WI38 (cell line): ENCODE results near the gene DUSP22.

Source experiments
- H3K4me3 ChIP-seq: 2 replicates; pipeline ENCODE4 v1.5.1; 2011; ENCODE audit warnings: low read depth, mild to moderate bottlenecking, control low read depth, low read length
- CTCF ChIP-seq: IDR thresholded peaks from 2 replicates; pipeline ENCODE4 v1.5.1; 2012; ENCODE audit warnings: low read depth, mild to moderate bottlenecking, control low read depth, low read length

DUSP22 gene

GRCh38 chr6:254016-254415 lies 38.3 kb upstream of the DUSP22 start:
- H3K4me3 ChIP-seq, result no peak overlapping the region
- TF ChIP-seq CTCF, result no peak

DNA sequence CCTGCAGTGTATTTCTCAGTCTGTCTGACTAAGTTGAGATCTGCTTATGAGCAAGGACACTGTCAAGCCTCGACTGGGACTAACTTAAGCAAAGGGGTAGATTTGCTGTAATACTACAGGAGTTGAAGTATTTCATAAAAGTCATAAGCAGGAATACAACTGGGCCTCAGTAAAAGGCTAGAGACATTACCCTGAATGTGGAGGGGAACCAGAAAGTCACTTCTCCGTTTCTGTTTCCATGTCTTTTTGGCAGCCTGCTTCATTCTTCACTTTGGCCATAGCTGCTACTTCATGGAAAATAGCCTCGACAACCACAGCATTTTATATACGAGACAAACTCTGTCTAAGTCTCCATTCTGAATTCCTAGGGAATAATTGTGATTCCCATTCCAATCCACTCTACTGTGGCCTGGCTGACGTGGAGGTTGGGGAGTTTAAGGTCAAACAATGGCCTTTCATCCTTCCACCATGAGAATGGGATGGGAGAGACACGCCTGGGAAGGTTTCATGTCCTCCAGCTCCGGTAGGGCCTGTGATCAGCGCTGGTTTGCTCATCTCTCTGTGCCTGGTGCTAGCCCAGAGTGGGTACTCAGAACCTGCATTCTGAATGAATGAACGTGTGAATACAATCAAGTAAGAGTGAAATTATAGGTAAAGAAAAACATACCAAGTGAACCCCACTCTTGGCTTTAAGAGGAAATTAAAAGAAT lies 37.1 kb upstream of the DUSP22 start:
- no peak overlapping the region for H3K4me3 ChIP-seq
- TF ChIP-seq CTCF, result no peak

- no peak for TF ChIP-seq CTCF
Observed at GRCh38 chr6:255751-256083, 36.6 kb upstream of the DUSP22 start.

DNA sequence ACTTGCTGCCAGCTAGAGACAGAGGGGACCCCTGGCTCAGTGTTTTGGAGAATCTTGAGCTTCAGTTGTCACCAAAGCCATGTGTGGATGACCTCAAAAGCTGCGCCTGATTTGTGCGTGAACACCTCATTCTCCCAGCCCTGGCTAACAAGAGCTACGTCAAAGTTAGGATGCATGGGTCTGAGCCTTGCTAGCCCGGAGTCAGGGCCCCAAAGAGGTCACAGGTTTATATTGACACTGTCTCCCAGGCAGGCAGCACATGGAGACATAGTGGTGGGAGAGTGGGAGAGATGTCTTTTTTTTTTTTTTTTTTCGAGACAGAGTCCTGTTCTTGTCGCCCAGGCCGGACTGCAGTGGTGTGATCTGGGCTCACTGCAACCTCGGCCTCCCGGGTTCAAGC lies 36.1 kb upstream of the DUSP22 start:
- no peak overlapping the region for H3K4me3 ChIP-seq
- no peak for TF ChIP-seq CTCF

More at GRCh38 chr6:255751-256083, 36.6 kb upstream of the DUSP22 start:
- no peak overlapping the region for H3K4me3 ChIP-seq

- no peak overlapping the region for H3K4me3 ChIP-seq
- TF ChIP-seq CTCF, result no peak
Observed at GRCh38 chr6:257031-257725, 35.1 kb upstream of the DUSP22 start.

GRCh38 chr6:257774-258173 lies 34.5 kb upstream of the DUSP22 start:
- no peak overlapping the region for H3K4me3 ChIP-seq
- no peak for TF ChIP-seq CTCF

DNA sequence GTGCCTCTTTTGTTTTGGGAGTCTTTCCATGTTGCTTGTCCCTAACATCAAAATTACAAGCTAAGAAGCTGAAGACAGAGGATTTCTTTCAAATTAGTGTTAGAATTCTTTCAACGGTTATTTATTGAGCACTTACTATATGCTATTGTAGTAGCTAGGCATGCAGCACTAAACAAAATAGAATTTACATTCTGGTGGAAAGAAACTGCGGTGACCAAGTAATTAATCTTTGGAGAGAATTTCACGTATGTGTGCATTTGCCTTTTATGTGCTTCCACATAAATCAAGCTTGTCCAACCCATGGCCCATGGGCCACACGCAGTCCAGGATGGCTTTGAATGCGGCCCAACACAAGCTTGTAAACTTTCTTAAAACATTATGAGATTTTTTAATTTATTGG lies 33.0 kb upstream of the DUSP22 start:
- no peak for TF ChIP-seq CTCF
- H3K4me3 ChIP-seq, result no peak overlapping the region
